NCI-H748 (cell line): ENCODE measurements around the gene IL17D.

Experiments used
- DNase-seq: peaks from one replicate; lab custom pipeline; 2025; ENCODE audit not compliant: unreplicated experiment; lab: John Stamatoyannopoulos, UW

Gene IL17D

GRCh38 chr13:20689291-20689690 lies 14.2 kb upstream of the IL17D start:
- no peak for DNase-seq

GRCh38 chr13:20691616-20692015 lies 11.9 kb upstream of the IL17D start:
- DNase-seq, result no peak

GRCh38 chr13:20696073-20696472 lies 7.4 kb upstream of the IL17D start:
- DNase-seq, result no peak

DNA sequence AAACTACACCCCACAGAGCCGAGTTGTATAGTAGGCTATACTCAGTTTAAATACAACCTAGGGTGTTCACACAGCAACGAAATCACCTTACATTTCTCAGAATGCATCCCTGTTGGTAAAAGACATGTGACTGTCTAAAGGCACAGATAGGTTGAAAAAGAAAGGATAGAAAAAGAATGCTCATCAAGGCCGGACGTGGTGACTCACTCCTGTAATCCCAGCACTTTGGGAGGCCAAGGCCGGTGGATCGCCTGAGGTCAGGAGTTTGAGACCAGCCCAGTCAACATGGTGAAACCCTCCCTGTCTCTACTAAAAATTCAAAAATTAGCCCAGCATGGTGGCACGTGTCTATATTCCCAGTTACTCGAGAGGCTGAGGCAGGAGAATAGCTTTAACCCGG lies 3.8 kb upstream of the IL17D start:
- no peak for DNase-seq

DNA sequence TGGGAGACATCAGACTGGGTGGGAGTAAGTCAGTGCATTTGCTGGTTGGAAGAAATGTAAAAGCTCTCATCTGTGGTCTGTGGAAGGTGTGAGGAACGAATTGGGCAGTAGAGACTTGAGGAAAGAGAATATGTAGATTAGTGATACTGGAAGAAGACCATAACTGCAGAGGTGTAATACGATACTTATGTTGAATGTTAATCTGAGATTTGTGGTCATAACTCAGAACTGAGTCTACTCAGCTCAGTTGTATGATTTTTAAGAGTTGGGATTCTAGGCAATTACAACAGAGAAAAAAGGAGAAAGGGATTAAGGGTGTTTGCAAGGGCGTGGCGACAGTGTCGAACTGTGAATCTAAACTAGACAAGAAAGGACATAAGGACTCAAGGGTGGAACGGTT lies 3.2 kb upstream of the IL17D start:
- DNase-seq, result no peak

- DNase-seq, result no peak
These were observed 2.0 kb upstream of the IL17D start for GRCh38 chr13:20701461-20701860.

GRCh38 chr13:20702530-20702914 lies 977 bp upstream of the IL17D start:
- DNase-seq, result peak; percentile 65

GRCh38 chr13:20703780-20704458 lies 420 bp downstream of the IL17D start:
- peak; percentile 97 for DNase-seq

- peak; percentile 76 for DNase-seq
These were observed 1.1 kb downstream of the IL17D start for GRCh38 chr13:20704459-20705069.

DNA sequence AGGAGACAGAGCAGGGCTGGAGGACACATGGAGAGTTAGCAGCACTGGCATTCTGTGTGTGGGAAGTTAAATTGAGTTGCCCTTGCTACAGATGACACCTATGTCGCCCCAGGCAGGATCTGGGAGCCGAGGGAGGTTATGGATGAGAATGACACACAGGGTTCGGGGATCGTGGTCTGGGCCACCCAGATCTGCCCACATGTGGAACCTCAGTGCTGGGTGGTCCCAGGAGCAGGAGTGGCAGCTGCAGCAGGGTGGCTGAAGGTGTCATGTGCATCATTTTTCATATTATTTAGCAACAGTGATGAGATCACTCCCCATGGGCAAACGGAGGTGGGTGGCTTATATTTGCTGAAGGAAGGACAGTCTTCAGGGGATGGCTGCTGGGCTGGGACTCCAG lies 3.2 kb downstream of the IL17D start:
- DNase-seq, result no peak

DNA sequence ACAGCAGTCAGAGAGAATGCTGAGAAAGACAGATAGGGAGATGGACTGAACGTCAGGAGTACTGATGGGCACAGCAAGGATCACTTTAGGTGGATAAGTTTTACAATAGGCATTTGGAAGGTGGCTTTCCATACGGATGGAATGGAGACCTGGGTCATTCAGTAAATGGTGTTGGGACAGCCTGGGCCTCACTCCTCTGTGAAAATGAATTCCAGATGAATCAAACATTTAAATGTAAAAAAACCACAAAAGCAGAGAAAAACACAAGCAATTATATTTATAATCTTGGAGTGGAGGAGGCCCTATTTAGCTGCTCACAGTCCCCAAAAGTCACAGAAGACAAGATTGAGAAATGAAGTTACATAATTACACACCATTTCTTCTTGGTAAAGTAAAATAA lies 4.7 kb downstream of the IL17D start:
- DNase-seq, result no peak

DNA sequence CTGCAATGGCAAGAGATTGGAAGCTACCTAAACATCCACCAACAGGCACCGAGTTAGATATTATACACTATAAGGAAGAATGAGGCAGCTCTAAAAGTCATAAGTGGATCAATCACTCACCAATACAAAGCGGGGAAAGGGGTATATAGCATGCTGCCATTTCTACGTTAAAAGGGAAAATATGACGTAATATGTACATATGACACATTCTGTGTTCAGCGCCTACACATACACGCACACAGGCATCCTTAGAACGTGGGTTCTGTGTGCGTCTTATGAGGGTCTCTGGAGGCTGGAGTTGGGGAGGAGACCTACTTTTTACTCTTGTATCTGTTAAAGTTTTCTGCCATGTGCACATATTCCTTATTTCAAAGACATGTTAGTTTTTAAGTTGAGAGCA lies 5.9 kb downstream of the IL17D start:
- DNase-seq, result no peak

- DNase-seq, result no peak
These were observed 6.3 kb downstream of the IL17D start for GRCh38 chr13:20709782-20710181.

DNA sequence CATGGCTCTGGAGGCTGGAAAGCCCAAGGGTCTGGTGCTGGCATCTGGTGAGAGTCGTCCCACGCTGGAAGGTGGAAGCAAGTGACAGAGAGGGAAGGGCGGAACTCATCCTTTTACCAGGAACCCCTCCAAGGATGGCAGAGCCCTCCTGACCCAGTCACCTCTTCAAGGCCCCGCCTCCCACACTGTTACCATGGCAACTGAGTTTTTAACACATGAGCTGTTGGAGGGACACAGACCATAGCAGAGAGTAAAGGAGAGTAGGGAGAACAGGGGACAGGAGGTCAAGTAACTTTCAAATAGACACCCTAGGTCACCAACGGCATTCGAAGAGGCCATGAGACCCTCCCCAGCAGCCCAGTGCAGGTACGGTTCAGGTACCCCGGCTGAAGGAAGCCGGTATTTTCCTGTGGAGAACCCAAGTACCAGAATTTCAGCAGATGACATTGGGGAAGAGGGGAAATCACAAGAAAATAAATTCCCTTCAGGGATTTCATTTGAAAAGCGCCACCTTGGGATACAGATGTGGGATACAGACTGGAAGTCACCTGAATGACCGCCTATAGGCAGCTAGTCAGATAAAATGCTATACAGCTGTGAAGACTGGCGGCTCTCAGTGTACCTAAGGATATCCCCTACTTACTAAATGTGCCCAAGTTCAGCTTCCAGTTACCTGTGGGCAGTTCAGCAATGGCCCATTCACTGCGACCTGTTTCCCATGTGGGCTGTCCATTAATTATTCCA lies 8.0 kb downstream of the IL17D start:
- peak; percentile 46 for DNase-seq

- DNase-seq, result peak; percentile 65
These were observed 9.5 kb downstream of the IL17D start for GRCh38 chr13:20713014-20713376.

DNA sequence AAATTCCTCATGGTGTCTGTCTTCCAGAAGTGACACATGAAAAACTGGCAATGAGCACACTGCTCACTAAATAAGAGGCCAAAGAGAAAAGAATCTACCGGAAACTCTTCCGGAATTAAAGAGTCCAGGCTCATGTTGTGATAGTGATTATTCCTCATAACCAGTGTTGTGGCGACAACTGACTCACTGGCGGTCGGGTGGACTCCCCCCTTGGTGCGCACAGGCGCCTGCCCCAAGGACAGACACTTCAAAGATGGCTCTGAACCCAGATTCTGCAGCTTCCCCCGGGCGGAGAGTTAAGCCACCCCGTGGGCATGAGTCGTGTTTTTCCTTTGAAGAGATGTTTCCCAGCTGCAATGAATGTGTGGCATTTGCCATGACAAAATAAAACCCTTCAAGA lies 10.3 kb downstream of the IL17D start:
- no peak for DNase-seq

DNA sequence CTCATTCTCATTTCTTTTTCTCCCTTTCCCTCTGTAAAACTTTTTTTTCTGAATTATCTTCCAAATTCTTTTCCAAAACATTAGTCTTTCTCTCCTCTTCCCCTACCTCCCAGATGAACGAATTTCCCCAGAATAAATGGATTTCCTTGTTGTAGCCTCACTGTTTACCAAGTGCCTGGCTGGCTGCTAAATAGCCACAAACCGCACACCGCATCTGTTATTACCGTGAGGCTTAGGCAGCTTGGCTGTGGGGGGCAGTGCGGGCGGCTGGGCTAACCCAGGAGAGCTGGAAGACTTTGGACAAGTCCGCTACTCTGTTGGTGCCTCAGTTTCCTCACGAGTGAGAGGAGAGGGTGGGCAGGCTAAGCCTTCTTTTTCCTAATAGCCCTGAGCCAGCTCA lies 10.7 kb downstream of the IL17D start:
- no peak for DNase-seq

DNA sequence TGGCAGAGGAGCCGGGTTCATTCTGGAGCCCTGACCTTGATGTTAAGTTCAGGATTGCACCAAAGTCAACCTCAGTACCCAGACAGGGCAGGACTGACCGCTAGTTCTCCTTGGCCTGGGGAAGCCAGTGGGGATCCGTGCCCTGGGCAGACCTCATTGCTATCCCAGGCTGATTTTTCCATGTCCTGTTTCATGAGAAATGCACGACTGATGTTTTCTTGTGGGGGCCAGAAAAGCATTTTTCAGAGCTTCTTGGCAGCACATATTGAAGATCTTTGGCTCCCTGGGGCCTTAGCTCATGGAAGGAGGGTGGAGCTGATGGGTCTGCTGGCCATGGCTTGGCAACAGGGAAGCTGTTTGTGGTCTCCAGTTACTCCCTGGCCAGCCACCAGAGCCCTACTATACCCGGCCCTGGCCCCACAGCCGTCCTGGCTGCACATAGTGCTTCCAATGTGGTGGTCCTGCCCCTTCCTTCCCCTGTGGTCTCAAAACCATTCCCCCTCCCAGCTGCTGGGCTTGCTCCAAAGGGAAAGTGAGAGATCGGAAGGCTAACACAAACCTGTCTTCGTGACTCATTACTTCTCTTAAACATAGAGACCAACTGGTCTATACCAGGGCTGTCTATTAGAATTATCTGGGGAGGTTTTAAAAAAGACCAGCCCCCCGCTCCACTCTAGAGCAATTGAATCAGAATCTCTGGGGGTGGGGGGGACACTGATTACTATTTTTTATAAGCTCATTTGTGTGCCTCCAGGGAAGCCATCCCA lies 11.2 kb downstream of the IL17D start:
- no peak for DNase-seq

GRCh38 chr13:20715330-20715712 lies 11.8 kb downstream of the IL17D start:
- no peak for DNase-seq

DNA sequence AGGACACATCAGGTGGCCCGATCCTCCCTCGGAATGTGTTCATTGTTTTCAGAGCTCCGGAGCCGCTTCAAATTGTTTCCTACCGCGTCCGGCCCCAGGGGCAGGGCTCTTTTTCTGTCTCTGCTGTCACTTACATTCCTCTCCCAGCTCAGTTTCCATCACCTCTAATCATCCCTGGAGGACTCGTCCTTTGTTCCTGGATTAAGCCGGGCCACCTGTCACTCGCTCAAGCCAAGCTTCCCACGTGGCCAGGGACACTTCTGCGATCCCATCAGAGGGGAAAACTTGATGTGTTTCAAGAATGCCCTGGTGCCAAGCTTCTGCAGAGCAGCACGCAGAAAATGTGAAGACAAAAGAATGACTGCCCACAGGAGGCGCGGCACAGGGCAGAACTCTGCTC lies 13.5 kb downstream of the IL17D start:
- peak; percentile 44 for DNase-seq

GRCh38 chr13:20717581-20718542 lies 14.4 kb downstream of the IL17D start:
- no peak for DNase-seq
